Testis (tissue), 2 donors: Measurements from ENCODE around the gene RFT1.

Source experiments
- CTCF ChIP-seq, 3 experiments: fragments of 450-650 bp in 2 of 3; fragments of 200-600 bp in 1 of 3; sonication (generic) in 1 of 3; IDR thresholded peaks; one replicate each; pipeline ENCODE4 v1.5.1; 2016 to 2019; ENCODE audit warnings: antibody characterized with exemption in 3 of 3, mild to moderate bottlenecking in 2 of 3, moderate library complexity in 1 of 3
- POLR2A ChIP-seq: fragments of 450-650 bp; IDR thresholded peaks from one replicate; pipeline ENCODE4 v1.6.1; 2017; ENCODE audit warnings: antibody characterized with exemption, mild to moderate bottlenecking, moderate library complexity

- TF ChIP-seq POLR2A (no peak), CTCF (IDR thresholded peaks at IDR 0.05) (no peak)
Measured at GRCh38 chr3:53156368-53156834, 26.2 kb upstream of the RFT1 start.
